Neural cell (in vitro differentiated cells): ENCODE results near the gene QSOX1. TPM values are rescaled to one million over a fixed set of nuclear protein-coding genes. Genes with fewer than 3 reads are reported as not detected.

ENCODE experiments used
- H2AFZ ChIP-seq: fragments of 200-600, 300-800 bp; sonication (generic), shearing (Covaris generic); 2 replicates; pipeline ENCODE4 v1.6.0; 2014; ENCODE audit warnings: low read depth, mild to moderate bottlenecking, antibody characterized with exemption, low read length, moderate library complexity
- H3F3A ChIP-seq: fragments of 200-600 bp; shearing (Covaris generic); 2 replicates; pipeline ENCODE4 v1.6.1; 2016; ENCODE audit warnings: mild to moderate bottlenecking, moderate library complexity, mixed read lengths, antibody characterized with exemption, low read length; ENCODE audit not compliant: insufficient read depth, poor library complexity, severe bottlenecking
- H3K27ac ChIP-seq: fragments of 200-600, 300-800 bp; sonication (generic), shearing (Covaris generic); 2 replicates; pipeline ENCODE4 v1.5.1; 2014; ENCODE audit warnings: mild to moderate bottlenecking, low read length, moderate library complexity
- H3K27me3 ChIP-seq: fragments of 300-800, 200-600 bp; sonication (generic), shearing (Covaris generic); 2 replicates; pipeline ENCODE4 v1.6.0; 2014; ENCODE audit warnings: mild to moderate bottlenecking, low read depth, low read length, moderate library complexity; ENCODE audit not compliant: insufficient read depth
- H3K36me3 ChIP-seq: fragments of 300-800, 200-600 bp; sonication (generic), shearing (Covaris generic); 2 replicates; pipeline ENCODE4 v1.5.1; 2014; ENCODE audit warnings: mild to moderate bottlenecking, antibody characterized with exemption, low read length, moderate library complexity; ENCODE audit not compliant: insufficient read depth
- H3K4me2 ChIP-seq: fragments of 300-800, 200-600 bp; sonication (generic), shearing (Covaris generic); 2 replicates; pipeline ENCODE4 v1.6.0; 2014; ENCODE audit warnings: mild to moderate bottlenecking, low read length
- H3K4me3 ChIP-seq: fragments of 300-800, 200-600 bp; sonication (generic), shearing (Covaris generic); 2 replicates; pipeline ENCODE4 v1.5.1; 2014; ENCODE audit warnings: mild to moderate bottlenecking, low read length, moderate library complexity
- H3K79me2 ChIP-seq: fragments of 200-600 bp; shearing (Covaris generic); replicated peaks from 2 replicates; pipeline ENCODE4 v1.6.0; 2014; ENCODE audit warnings: mild to moderate bottlenecking, low read length, moderate library complexity; ENCODE audit not compliant: insufficient read depth
- H3K9ac ChIP-seq: fragments of 300-800, 200-600 bp; sonication (generic), shearing (Covaris generic); 2 replicates; pipeline ENCODE4 v1.6.1; 2016; ENCODE audit warnings: mild to moderate bottlenecking, low read length, mixed read lengths
- H3K9me2 ChIP-seq: fragments of 200-600 bp; shearing (Covaris generic); 2 replicates; pipeline ENCODE4 v1.6.1; 2016; ENCODE audit warnings: mild to moderate bottlenecking, low read length, mixed read lengths; ENCODE audit not compliant: insufficient read depth
- H3K9me3 ChIP-seq: fragments of 200-600, 300-800 bp; sonication (generic), shearing (Covaris generic); 2 replicates; pipeline ENCODE4 v1.6.1; 2016; ENCODE audit warnings: mild to moderate bottlenecking, mixed run types, low read length, moderate library complexity, mixed read lengths
- H4K20me1 ChIP-seq: fragments of 200-600 bp; shearing (Covaris generic); 2 replicates; pipeline ENCODE4 v1.6.1; 2016; ENCODE audit warnings: mild to moderate bottlenecking, mixed run types; ENCODE audit not compliant: insufficient read depth
- CTCF ChIP-seq: fragments of 450-650 bp; IDR thresholded peaks from 2 replicates; pipeline ENCODE4 v1.5.1; 2014; ENCODE audit warnings: antibody characterized with exemption, mild to moderate bottlenecking, moderate library complexity; ENCODE audit not compliant: poor library complexity, severe bottlenecking
- EP300 ChIP-seq: fragments of 450-650 bp; conservative IDR thresholded peaks from 2 replicates; pipeline ENCODE4 v1.6.1; 2014; ENCODE audit warnings: antibody characterized with exemption, mild to moderate bottlenecking, moderate library complexity; ENCODE audit not compliant: poor library complexity, severe bottlenecking
- EZH2 ChIP-seq: fragments of 200-600, 300-800 bp; shearing (Covaris generic), sonication (generic); IDR thresholded peaks from 2 replicates; pipeline ENCODE4 v1.6.1; 2014; ENCODE audit warnings: antibody characterized with exemption, low read length, borderline replicate concordance, mild to moderate bottlenecking; ENCODE audit not compliant: insufficient read depth, poor library complexity, severe bottlenecking
- MXI1 ChIP-seq: fragments of 450-650 bp; conservative IDR thresholded peaks from 2 replicates; pipeline ENCODE4 v1.6.1; 2014; ENCODE audit warnings: antibody characterized with exemption, mild to moderate bottlenecking; ENCODE audit not compliant: poor library complexity, severe bottlenecking
- POLR2AphosphoS5 ChIP-seq: IDR thresholded peaks from 2 replicates; pipeline ENCODE4 v1.6.1; 2012
- RAD21 ChIP-seq: fragments of 450-650 bp; conservative IDR thresholded peaks from 2 replicates; pipeline ENCODE4 v1.6.1; 2014; ENCODE audit warnings: antibody characterized with exemption, mild to moderate bottlenecking, moderate library complexity
- REST ChIP-seq: IDR thresholded peaks from 2 replicates; pipeline ENCODE4 v1.6.1; 2012; ENCODE audit warnings: borderline replicate concordance
- SMC3 ChIP-seq: fragments of 450-650 bp; conservative IDR thresholded peaks from 2 replicates; pipeline ENCODE4 v1.6.1; 2014; ENCODE audit warnings: antibody characterized with exemption, mild to moderate bottlenecking, moderate library complexity; ENCODE audit not compliant: poor library complexity
- TAF1 ChIP-seq: IDR thresholded peaks from 2 replicates; pipeline ENCODE4 v1.6.1; 2012; ENCODE audit warnings: low read depth
- polyA plus RNA-seq: library from polyadenylated mRNA; depleted of rRNA; stranded (reverse); fragments of >200 nt; gene quantifications from 2 replicates; pipeline ENCODE4 v1.2.3, GENCODE V29; 2014

The QSOX1 gene
- polyA plus RNA-seq, 1 donor from 2014 or later: 49.8 TPM

- Histone ChIP-seq H3K9ac (no peak overlapping the region), H3F3A (no peaks in the 10 kb centered on the region), H3K4me2 (no peak overlapping the region), H3K4me3 (no peak overlapping the region), H3K9me3 (no peaks in the 10 kb centered on the region), H2AFZ (no peak overlapping the region), H4K20me1 (no peaks in the 10 kb centered on the region), H3K36me3 (no peaks in the 10 kb centered on the region), H3K9me2 (no peaks in the 10 kb centered on the region), H3K79me2 (no peaks in the 10 kb centered on the region), H3K27me3 (no peaks in the 10 kb centered on the region), H3K27ac (no peak overlapping the region)
- TF ChIP-seq RAD21 (no peak), EP300 (no peak)
Observed at GRCh38 chr1:180112984-180113647, 41.6 kb upstream of the QSOX1 start.

GRCh38 chr1:180114396-180114945, 40.2 kb upstream of the QSOX1 start:
- TF ChIP-seq RAD21 (no peak), REST (no peak), POLR2AphosphoS5 (no peak), SMC3 (no peak), EZH2 (no peak), EP300 (no peak), TAF1 (no peak), MXI1 (no peak), CTCF (no peak)
- Histone ChIP-seq H3K79me2 (no peaks in the 10 kb centered on the region), H3K4me3 (no peak overlapping the region), H3K9ac (no peak overlapping the region), H2AFZ (no peak overlapping the region), H4K20me1 (no peaks in the 10 kb centered on the region), H3K4me2 (no peak overlapping the region), H3K27ac (no peak overlapping the region), H3F3A (no peaks in the 10 kb centered on the region), H3K27me3 (no peaks in the 10 kb centered on the region), H3K36me3 (no peaks in the 10 kb centered on the region), H3K9me2 (no peaks in the 10 kb centered on the region), H3K9me3 (no peaks in the 10 kb centered on the region)
